Measurements from ENCODE around the gene FRMPD4.

The FRMPD4 gene

DNA sequence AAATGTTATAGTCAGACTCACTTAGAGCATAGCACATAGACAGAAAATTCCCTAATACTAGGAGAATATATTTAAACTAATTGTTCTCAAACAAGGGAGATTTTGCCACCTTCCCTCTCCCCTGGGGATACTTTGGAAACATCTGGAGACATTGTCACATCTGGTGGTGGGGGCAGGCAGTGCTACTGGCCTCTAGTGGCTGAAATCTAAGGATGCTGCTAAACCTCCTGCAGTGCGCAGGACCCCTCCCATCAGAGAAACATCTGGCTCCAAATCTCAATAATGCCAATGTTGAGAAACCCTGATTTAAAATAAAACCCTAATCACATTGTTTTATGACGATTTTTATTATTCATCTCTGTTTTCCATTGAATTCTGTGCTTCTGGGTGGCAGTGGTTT lies 244.9 kb downstream of the FRMPD4 start:
- Histone ChIP-seq H3K36me3 (ENCODE audit: control insufficient read depth, insufficient read depth, low read length) (no peaks in the 10 kb centered on the region), H3K4me1 (ENCODE audit: control insufficient read depth, insufficient read depth, low read length) (no peaks in the 10 kb centered on the region), H3K9ac (ENCODE audit: low read length) (no peak overlapping the region), H3K27me3 (ENCODE audit: control insufficient read depth, insufficient read depth, low read length) (no peaks in the 10 kb centered on the region), H3K9me3 (ENCODE audit: control insufficient read depth, low read length) (no peaks in the 10 kb centered on the region), H3K4me3 (ENCODE audit: low read length) (no peak overlapping the region)

DNA sequence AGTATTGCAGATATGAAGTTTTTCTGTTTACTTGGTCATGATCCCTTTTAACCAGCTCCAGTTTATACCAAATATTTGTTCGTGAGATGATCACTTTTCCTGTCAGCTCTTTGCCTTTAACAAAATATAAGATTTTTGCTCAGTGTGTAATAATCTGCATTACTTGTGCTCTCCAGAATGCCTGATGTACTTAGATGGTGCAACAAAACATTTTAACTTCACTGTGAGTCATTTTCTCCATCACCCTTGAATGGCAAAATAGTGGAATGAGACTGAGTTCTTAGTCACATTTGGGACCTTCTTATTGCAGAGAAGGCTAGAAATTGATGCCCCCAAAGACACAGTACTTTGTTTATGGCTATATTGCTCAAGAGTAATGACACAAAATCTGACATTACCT lies 252.0 kb downstream of the FRMPD4 start:
- H3K27me3 ChIP-seq (ENCODE audit: control insufficient read depth, insufficient read depth, low read length), result no peaks in the 10 kb centered on the region
- no peak overlapping the region for H3K4me3 ChIP-seq (ENCODE audit: low read length)
- H3K9me3 ChIP-seq (ENCODE audit: control insufficient read depth, low read length), result no peaks in the 10 kb centered on the region
- no peaks in the 10 kb centered on the region for H3K36me3 ChIP-seq (ENCODE audit: control insufficient read depth, insufficient read depth, low read length)
- H3K4me1 ChIP-seq (ENCODE audit: control insufficient read depth, insufficient read depth, low read length), result no peaks in the 10 kb centered on the region
- no peak overlapping the region for H3K9ac ChIP-seq (ENCODE audit: low read length)

DNA sequence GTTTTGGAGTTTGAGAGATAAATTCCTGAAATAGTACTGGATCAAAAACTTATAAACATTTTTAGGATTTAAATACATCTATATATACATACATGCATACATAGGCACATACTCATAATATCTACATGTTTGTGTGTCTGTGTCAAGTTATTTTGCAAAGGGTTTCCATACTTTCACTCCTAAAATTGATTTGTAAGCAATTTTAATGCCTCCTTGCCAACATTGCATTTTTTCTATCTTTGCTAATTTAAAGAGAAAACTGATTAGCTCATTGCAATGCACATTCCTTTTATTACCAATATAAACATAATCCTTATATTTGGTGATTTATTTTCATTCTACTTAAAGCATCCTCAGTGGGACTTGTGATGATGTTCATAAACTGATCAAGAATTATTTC lies 258.3 kb downstream of the FRMPD4 start:
- H3K27me3 ChIP-seq (ENCODE audit: control insufficient read depth, insufficient read depth, low read length), result no peaks in the 10 kb centered on the region
- no peaks in the 10 kb centered on the region for H3K9me3 ChIP-seq (ENCODE audit: control insufficient read depth, low read length)
- no peaks in the 10 kb centered on the region for H3K4me1 ChIP-seq (ENCODE audit: control insufficient read depth, insufficient read depth, low read length)
- no peaks in the 10 kb centered on the region for H3K36me3 ChIP-seq (ENCODE audit: control insufficient read depth, insufficient read depth, low read length)
- no peak overlapping the region for H3K4me3 ChIP-seq (ENCODE audit: low read length)
- H3K9ac ChIP-seq (ENCODE audit: low read length), result no peak overlapping the region

GRCh38 chrX:12400218-12400617 lies 261.9 kb downstream of the FRMPD4 start:
- H3K36me3 ChIP-seq (ENCODE audit: control insufficient read depth, insufficient read depth, low read length), result no peaks in the 10 kb centered on the region
- H3K27me3 ChIP-seq (ENCODE audit: control insufficient read depth, insufficient read depth, low read length), result no peaks in the 10 kb centered on the region
- no peak overlapping the region for H3K9ac ChIP-seq (ENCODE audit: low read length)
- H3K9me3 ChIP-seq (ENCODE audit: control insufficient read depth, low read length), result no peaks in the 10 kb centered on the region
- H3K4me3 ChIP-seq (ENCODE audit: low read length), result no peak overlapping the region
- H3K4me1 ChIP-seq (ENCODE audit: control insufficient read depth, insufficient read depth, low read length), result no peaks in the 10 kb centered on the region

GRCh38 chrX:12401252-12401651 lies 263.0 kb downstream of the FRMPD4 start:
- no peak overlapping the region for H3K9ac ChIP-seq (ENCODE audit: low read length)
- H3K9me3 ChIP-seq (ENCODE audit: control insufficient read depth, low read length), result no peaks in the 10 kb centered on the region
- H3K27me3 ChIP-seq (ENCODE audit: control insufficient read depth, insufficient read depth, low read length), result no peaks in the 10 kb centered on the region
- no peaks in the 10 kb centered on the region for H3K4me1 ChIP-seq (ENCODE audit: control insufficient read depth, insufficient read depth, low read length)
- no peak overlapping the region for H3K4me3 ChIP-seq (ENCODE audit: low read length)
- H3K36me3 ChIP-seq (ENCODE audit: control insufficient read depth, insufficient read depth, low read length), result no peaks in the 10 kb centered on the region

- H3K4me1 ChIP-seq (ENCODE audit: control insufficient read depth, insufficient read depth, low read length), result no peaks in the 10 kb centered on the region
- no peak overlapping the region for H3K9ac ChIP-seq (ENCODE audit: low read length)
- H3K27me3 ChIP-seq (ENCODE audit: control insufficient read depth, insufficient read depth, low read length), result no peaks in the 10 kb centered on the region
- no peaks in the 10 kb centered on the region for H3K9me3 ChIP-seq (ENCODE audit: control insufficient read depth, low read length)
- H3K36me3 ChIP-seq (ENCODE audit: control insufficient read depth, insufficient read depth, low read length), result no peaks in the 10 kb centered on the region
- no peak overlapping the region for H3K4me3 ChIP-seq (ENCODE audit: low read length)
Observed at GRCh38 chrX:12403474-12404082, 265.3 kb downstream of the FRMPD4 start.

DNA sequence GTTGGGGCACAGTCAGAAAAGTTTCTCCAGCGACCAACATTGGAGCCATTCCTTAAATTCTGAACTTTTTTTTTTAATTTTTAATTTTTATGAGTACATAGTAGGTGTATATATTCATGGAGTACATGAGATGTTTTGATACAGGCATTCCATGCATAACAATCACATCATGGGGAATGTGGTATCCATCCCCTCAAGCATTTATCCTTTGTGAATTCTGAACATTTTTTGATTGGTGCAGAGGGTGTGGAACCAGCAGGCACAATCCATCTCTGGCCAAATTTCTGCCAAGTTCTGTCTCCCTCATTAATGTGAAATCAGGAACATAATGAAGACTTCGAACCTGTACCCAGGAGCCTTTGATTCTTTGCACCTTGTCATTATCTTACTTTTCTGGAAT lies 267.0 kb downstream of the FRMPD4 start:
- H3K36me3 ChIP-seq (ENCODE audit: control insufficient read depth, insufficient read depth, low read length), result no peaks in the 10 kb centered on the region
- H3K4me1 ChIP-seq (ENCODE audit: control insufficient read depth, insufficient read depth, low read length), result no peaks in the 10 kb centered on the region
- no peak overlapping the region for H3K9ac ChIP-seq (ENCODE audit: low read length)
- no peaks in the 10 kb centered on the region for H3K27me3 ChIP-seq (ENCODE audit: control insufficient read depth, insufficient read depth, low read length)
- no peak overlapping the region for H3K4me3 ChIP-seq (ENCODE audit: low read length)
- H3K9me3 ChIP-seq (ENCODE audit: control insufficient read depth, low read length), result no peaks in the 10 kb centered on the region

- H3K4me3 ChIP-seq (ENCODE audit: low read length), result no peak overlapping the region
- no peaks in the 10 kb centered on the region for H3K9me3 ChIP-seq (ENCODE audit: control insufficient read depth, low read length)
- H3K27me3 ChIP-seq (ENCODE audit: control insufficient read depth, insufficient read depth, low read length), result no peaks in the 10 kb centered on the region
- no peak overlapping the region for H3K9ac ChIP-seq (ENCODE audit: low read length)
- H3K36me3 ChIP-seq (ENCODE audit: control insufficient read depth, insufficient read depth, low read length), result no peaks in the 10 kb centered on the region
- no peaks in the 10 kb centered on the region for H3K4me1 ChIP-seq (ENCODE audit: control insufficient read depth, insufficient read depth, low read length)
Observed at GRCh38 chrX:12410523-12410922, 272.2 kb downstream of the FRMPD4 start.

DNA sequence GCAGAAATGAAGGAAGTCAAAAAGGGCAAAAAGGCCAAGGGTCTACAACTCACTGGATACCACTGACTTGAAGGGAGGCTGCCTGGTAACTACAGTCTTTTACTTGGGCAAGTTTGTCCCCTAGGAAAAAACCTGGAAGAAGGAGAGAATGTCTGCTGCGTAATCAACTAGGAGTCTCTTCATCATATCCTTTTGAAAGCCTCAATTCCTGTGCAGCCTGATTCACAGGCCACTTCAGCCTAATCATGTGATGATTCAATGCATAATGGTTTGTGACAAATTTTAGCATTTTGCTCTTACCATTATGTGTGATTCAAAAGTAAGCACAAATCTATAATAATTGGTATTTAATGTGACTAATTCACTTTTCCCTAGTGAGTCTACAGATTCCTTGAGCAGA lies 273.6 kb downstream of the FRMPD4 start:
- Histone ChIP-seq H3K4me3 (ENCODE audit: low read length) (no peak overlapping the region), H3K9ac (ENCODE audit: low read length) (no peak overlapping the region), H3K27me3 (ENCODE audit: control insufficient read depth, insufficient read depth, low read length) (no peaks in the 10 kb centered on the region), H3K4me1 (ENCODE audit: control insufficient read depth, insufficient read depth, low read length) (no peaks in the 10 kb centered on the region), H3K36me3 (ENCODE audit: control insufficient read depth, insufficient read depth, low read length) (no peaks in the 10 kb centered on the region), H3K9me3 (ENCODE audit: control insufficient read depth, low read length) (no peaks in the 10 kb centered on the region)

- Histone ChIP-seq H3K27me3 (ENCODE audit: control insufficient read depth, insufficient read depth, low read length) (no peaks in the 10 kb centered on the region), H3K9me3 (ENCODE audit: control insufficient read depth, low read length) (no peaks in the 10 kb centered on the region), H3K9ac (ENCODE audit: low read length) (no peak overlapping the region), H3K4me3 (ENCODE audit: low read length) (no peak overlapping the region), H3K36me3 (ENCODE audit: control insufficient read depth, insufficient read depth, low read length) (no peaks in the 10 kb centered on the region), H3K4me1 (ENCODE audit: control insufficient read depth, insufficient read depth, low read length) (no peaks in the 10 kb centered on the region)
Observed at GRCh38 chrX:12412561-12412960, 274.3 kb downstream of the FRMPD4 start.

- H3K4me3 ChIP-seq (ENCODE audit: low read length), result no peak overlapping the region
- H3K9ac ChIP-seq (ENCODE audit: low read length), result no peak overlapping the region
- no peaks in the 10 kb centered on the region for H3K36me3 ChIP-seq (ENCODE audit: control insufficient read depth, insufficient read depth, low read length)
- no peaks in the 10 kb centered on the region for H3K9me3 ChIP-seq (ENCODE audit: control insufficient read depth, low read length)
- H3K27me3 ChIP-seq (ENCODE audit: control insufficient read depth, insufficient read depth, low read length), result no peaks in the 10 kb centered on the region
- H3K4me1 ChIP-seq (ENCODE audit: control insufficient read depth, insufficient read depth, low read length), result no peaks in the 10 kb centered on the region
Observed at GRCh38 chrX:12419591-12419990, 281.3 kb downstream of the FRMPD4 start.

- Histone ChIP-seq H3K4me3 (ENCODE audit: low read length) (no peak overlapping the region), H3K4me1 (ENCODE audit: control insufficient read depth, insufficient read depth, low read length) (no peaks in the 10 kb centered on the region), H3K9ac (ENCODE audit: low read length) (no peak overlapping the region), H3K36me3 (ENCODE audit: control insufficient read depth, insufficient read depth, low read length) (no peaks in the 10 kb centered on the region), H3K9me3 (ENCODE audit: control insufficient read depth, low read length) (no peaks in the 10 kb centered on the region), H3K27me3 (ENCODE audit: control insufficient read depth, insufficient read depth, low read length) (no peaks in the 10 kb centered on the region)
Observed at GRCh38 chrX:12421918-12422317, 283.6 kb downstream of the FRMPD4 start.

DNA sequence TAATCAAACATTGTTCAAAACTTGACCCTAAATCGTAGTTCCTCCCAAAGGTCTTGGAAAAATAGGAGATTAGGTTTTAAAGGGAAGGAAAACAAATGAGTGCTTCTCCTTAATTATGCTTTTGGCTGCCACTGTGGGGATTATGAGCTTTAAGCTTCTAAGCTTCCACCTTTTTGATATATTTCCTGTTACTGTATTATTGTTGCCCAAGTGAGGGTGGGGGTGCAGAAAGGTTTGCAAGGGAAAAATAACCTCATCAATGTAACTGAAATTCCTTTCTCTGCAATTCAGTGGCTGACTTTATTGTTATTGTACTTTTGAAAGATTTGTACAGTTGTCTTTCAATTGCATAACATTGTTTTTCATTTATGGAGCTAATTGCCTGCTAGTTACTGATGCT lies 285.1 kb downstream of the FRMPD4 start:
- no peaks in the 10 kb centered on the region for H3K9me3 ChIP-seq (ENCODE audit: control insufficient read depth, low read length)
- H3K4me3 ChIP-seq (ENCODE audit: low read length), result no peak overlapping the region
- H3K36me3 ChIP-seq (ENCODE audit: control insufficient read depth, insufficient read depth, low read length), result no peaks in the 10 kb centered on the region
- no peak overlapping the region for H3K9ac ChIP-seq (ENCODE audit: low read length)
- H3K4me1 ChIP-seq (ENCODE audit: control insufficient read depth, insufficient read depth, low read length), result no peaks in the 10 kb centered on the region
- H3K27me3 ChIP-seq (ENCODE audit: control insufficient read depth, insufficient read depth, low read length), result no peaks in the 10 kb centered on the region
